DMS 273 treated with DMSO at 0.1 percent for 48 hours (cell line): ENCODE data around the gene MYO18B.
A peak's percentile ranks its signal among the peaks of the same experiment; 100 is the strongest.

Source experiments
- DNase-seq: peaks from one replicate; lab custom pipeline; 2025; lab: John Stamatoyannopoulos, UW

Gene MYO18B

DNA sequence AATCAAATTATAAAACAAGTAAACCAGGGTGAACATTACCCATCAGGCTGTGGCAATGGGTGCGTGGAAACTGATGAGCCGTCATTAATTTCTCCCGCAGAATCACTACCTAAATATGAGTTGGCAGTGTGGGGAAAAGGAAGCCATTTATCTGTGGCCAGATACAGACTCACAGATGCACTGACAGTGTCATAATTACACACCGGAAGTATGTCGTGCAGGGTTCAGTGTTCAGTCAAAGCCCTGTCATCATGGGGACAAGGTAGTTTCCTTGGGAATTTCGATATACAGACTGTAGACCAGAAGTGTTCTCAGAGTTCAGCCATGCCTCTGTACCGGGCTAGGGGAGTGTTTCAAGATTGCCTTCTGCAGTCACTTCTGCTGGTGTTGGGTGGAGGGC lies 308.1 kb downstream of the MYO18B start:
- DNase-seq = no peak

- DNase-seq = no peak
Measured at GRCh38 chr22:26053737-26054316, 311.8 kb downstream of the MYO18B start.

GRCh38 chr22:26054841-26055605 lies 313.0 kb downstream of the MYO18B start:
- no peak for DNase-seq

DNA sequence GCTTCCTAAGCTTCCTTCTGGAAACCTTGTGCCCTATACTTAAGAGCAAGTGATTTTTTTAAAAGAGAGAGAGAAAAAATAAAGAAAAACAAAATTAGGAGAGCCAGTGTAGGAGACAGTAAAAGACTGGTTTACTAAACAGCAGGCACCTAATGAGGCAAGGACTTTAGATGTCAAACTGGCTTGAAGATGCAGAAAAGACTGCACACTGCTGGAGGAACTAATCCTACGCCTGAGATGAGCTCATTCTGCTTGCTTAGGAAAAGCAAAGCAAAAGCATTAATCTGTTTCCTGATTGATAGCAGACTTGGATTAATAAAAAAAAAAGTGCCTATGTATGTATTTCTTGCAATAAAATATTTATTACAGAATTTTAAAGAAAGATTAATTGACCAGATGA lies 313.7 kb downstream of the MYO18B start:
- no peak for DNase-seq

- DNase-seq = no peak
Measured at GRCh38 chr22:26056455-26057200, 314.6 kb downstream of the MYO18B start.

DNA sequence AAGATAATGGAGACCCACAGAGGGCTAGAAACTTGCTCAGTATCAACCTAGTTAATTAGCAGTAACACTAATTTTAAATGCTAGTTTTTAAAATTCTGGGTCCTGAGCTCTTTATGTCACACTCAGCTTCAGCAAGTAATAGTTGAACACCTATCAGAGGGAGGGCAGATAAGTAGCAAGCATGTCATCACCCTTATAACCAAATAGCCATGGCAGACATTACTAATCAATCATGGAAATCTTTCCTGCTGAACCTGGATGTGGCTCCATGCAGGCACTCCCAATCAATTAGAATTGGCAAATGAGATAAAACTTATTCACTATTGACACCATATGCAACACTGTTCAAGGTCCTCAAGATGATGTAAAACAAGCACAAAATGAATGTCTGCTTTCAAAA lies 315.7 kb downstream of the MYO18B start:
- no peak for DNase-seq

DNA sequence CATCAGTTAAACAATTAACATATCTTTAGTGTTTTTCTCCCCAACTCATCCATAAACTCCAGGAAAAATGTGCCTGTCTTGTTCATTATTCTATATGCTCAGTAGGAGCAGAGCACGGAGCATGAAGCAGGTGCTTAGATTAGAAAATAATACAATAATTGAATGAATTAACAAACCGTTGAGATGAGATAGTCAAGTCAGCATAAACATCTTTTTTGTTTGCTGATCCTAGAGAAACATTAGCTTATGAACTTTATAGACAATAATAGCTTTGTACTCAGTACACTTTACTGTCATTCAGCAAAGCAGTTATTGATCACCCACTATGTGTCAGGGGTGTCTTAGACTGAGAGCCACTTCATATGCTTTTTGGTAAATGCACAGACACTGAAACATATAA lies 322.1 kb downstream of the MYO18B start:
- DNase-seq = no peak

DNA sequence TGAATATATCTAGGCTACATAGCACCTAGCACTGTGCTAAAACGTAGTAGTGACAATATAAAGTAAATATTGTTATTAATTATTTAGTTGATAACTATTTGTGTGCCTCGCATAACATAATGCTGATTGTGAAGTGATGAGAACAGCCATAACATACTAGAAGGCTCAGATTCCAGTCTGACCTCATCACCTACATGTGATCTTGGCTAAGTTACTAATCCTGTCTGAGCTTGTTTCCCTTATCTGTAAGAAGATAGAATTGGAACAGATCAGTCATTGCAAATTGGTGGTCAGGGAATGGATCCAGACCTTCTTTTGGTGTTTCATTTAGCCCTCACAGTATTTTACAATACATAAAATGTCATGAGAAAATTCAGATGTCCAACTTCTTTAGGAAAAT lies 323.9 kb downstream of the MYO18B start:
- no peak for DNase-seq

- DNase-seq = peak; percentile 7
Measured at GRCh38 chr22:26066534-26066933, 324.5 kb downstream of the MYO18B start.

GRCh38 chr22:26068571-26068970 lies 326.6 kb downstream of the MYO18B start:
- no peak for DNase-seq

- no peak for DNase-seq
Measured at GRCh38 chr22:26072621-26073020, 330.6 kb downstream of the MYO18B start.

- no peak for DNase-seq
Measured at GRCh38 chr22:26075251-26075650, 333.3 kb downstream of the MYO18B start.

DNA sequence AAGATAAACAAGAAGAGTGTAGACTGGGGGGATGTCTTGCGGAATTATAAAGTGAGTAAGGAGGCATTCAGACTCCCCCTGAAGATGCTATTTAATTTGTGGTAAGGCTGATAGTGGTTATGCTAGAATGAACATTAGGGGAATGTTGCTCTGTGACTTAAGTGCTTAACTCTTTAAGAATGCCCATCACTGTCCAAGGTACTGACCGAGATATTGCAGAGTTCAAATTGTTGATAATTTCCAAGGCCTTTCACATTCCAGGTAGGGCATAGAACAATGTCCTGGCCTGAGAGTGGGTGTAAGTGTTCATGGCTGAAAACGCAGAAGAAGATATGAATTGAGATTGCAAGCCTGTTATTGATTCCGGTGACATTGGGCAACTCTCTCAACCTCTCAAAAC lies 337.0 kb downstream of the MYO18B start:
- no peak for DNase-seq
